GM23338 (cell line): ENCODE measurements around the gene INO80E.

Experiments
- CREB1 ChIP-seq: fragments of 250-450 bp; sonication (Bioruptor Pico); IDR thresholded peaks from 2 replicates; pipeline ENCODE4 v1.5.0; 2020; ENCODE audit warnings: low read depth, mild to moderate bottlenecking, moderate library complexity
- EZH2 ChIP-seq: fragments of 200-600 bp; sonication (generic); IDR thresholded peaks from one replicate; pipeline ENCODE4 v1.8.0; 2017; ENCODE audit warnings: antibody characterized with exemption, mild to moderate bottlenecking, low read depth; ENCODE audit not compliant: unreplicated experiment
- EZH2phosphoT487 ChIP-seq: fragments of 200-600 bp; sonication (generic); IDR thresholded peaks from one replicate; pipeline ENCODE4 v1.8.1; 2018; ENCODE audit warnings: antibody characterized with exemption; ENCODE audit not compliant: unreplicated experiment
- JUNB ChIP-seq: IDR thresholded peaks from one replicate; pipeline ENCODE4 v1.6.1; 2016; ENCODE audit warnings: antibody characterized with exemption; ENCODE audit not compliant: unreplicated experiment
- NANOG ChIP-seq: IDR thresholded peaks from 2 replicates; pipeline ENCODE4 v1.6.1; 2016; ENCODE audit warnings: antibody characterized with exemption, borderline replicate concordance
- POLR2AphosphoS5 ChIP-seq: IDR thresholded peaks from 2 replicates; pipeline ENCODE4 v1.6.1; 2016; ENCODE audit warnings: antibody characterized with exemption, low read depth
- STAT1 ChIP-seq: IDR thresholded peaks from one replicate; pipeline ENCODE4 v1.6.1; 2016; ENCODE audit warnings: antibody characterized with exemption; ENCODE audit not compliant: unreplicated experiment
- ZNF114 ChIP-seq: fragments of 250-450 bp; sonication (Bioruptor Pico); IDR thresholded peaks from 2 replicates; pipeline ENCODE4 v1.5.0; 2020; ENCODE audit warnings: mild to moderate bottlenecking, moderate library complexity
- ZNF331 ChIP-seq: fragments of 250-450 bp; sonication (Bioruptor Pico); IDR thresholded peaks from 2 replicates; pipeline ENCODE4 v1.5.0; 2020; ENCODE audit warnings: low read depth, mild to moderate bottlenecking, moderate library complexity
- TF ChIP-seq, protein P1 (sequence below), 2 experiments: fragments of 200-600 bp in 1 of 2; sonication (generic) in 1 of 2; conservative IDR thresholded peaks; 2 replicates each; pipeline versions ENCODE4 v1.5.1 to v1.6.1; 2016 to 2017; ENCODE audit warnings: antibody characterized with exemption in 2 of 2, low read depth in 2 of 2, mild to moderate bottlenecking in 2 of 2, moderate library complexity in 1 of 2
- TF ChIP-seq, protein P2 (sequence below): IDR thresholded peaks from one replicate; pipeline ENCODE4 v1.6.1; 2018; ENCODE audit warnings: antibody characterized with exemption; ENCODE audit not compliant: unreplicated experiment
- TF ChIP-seq, protein P3 (sequence below): IDR thresholded peaks from 2 replicates; pipeline ENCODE4 v1.6.1; 2016; ENCODE audit warnings: antibody characterized with exemption

DNA sequence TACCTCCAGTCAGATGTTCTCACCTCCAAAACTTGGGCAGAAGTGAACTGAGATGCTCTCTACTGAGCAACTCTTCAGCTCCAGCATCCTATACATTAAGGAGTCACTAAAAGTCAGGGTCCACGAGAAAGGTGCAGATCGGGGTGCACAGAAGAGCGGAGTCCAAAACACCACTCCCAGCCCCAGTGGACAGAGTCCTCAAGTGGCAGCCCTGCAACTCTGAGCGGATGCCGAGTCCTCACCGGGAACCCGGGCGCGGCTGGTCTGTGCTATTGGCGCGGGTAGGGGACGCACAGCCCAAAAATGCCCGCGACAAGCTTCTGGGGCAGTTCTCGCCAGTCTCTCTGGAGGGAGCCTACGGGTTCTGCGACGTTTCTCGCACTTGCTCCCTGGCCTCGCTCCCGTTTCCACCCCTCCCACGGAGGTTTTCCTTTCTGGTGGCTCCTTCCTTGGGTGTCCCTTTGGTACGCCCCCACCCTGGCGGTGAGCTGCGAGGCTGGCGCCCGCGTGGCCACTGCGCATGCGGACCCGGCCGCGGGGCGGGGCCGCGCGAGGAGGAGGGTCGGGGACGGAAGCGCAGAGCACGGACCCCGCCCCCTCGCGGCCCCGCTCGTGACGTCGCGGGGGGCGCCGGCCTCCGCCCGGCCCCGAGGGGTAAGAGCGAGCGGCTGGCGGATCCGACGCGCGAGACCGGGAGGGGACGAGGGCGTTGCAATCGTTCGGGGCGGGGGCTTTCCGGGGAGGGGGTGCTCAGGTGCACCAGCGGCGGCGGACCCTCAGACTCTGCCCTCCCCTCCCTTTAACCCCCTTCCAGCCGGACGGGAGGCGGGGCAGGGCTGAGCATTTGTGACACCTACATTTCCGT is 34.3 kb upstream of the INO80E start, which contains the start of gene TMEM219:
- TF ChIP-seq, protein P1, sequence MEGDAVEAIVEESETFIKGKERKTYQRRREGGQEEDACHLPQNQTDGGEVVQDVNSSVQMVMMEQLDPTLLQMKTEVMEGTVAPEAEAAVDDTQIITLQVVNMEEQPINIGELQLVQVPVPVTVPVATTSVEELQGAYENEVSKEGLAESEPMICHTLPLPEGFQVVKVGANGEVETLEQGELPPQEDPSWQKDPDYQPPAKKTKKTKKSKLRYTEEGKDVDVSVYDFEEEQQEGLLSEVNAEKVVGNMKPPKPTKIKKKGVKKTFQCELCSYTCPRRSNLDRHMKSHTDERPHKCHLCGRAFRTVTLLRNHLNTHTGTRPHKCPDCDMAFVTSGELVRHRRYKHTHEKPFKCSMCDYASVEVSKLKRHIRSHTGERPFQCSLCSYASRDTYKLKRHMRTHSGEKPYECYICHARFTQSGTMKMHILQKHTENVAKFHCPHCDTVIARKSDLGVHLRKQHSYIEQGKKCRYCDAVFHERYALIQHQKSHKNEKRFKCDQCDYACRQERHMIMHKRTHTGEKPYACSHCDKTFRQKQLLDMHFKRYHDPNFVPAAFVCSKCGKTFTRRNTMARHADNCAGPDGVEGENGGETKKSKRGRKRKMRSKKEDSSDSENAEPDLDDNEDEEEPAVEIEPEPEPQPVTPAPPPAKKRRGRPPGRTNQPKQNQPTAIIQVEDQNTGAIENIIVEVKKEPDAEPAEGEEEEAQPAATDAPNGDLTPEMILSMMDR (conservative IDR thresholded peaks at IDR 0.05; ENCODE audit: low read depth in 2 of 2): peak; percentile 3 to 17; a peak in 1 of 4 replicates
- no peak for TF ChIP-seq EZH2phosphoT487
- peak; percentile 85 for TF ChIP-seq POLR2AphosphoS5
- TF ChIP-seq, protein P2, sequence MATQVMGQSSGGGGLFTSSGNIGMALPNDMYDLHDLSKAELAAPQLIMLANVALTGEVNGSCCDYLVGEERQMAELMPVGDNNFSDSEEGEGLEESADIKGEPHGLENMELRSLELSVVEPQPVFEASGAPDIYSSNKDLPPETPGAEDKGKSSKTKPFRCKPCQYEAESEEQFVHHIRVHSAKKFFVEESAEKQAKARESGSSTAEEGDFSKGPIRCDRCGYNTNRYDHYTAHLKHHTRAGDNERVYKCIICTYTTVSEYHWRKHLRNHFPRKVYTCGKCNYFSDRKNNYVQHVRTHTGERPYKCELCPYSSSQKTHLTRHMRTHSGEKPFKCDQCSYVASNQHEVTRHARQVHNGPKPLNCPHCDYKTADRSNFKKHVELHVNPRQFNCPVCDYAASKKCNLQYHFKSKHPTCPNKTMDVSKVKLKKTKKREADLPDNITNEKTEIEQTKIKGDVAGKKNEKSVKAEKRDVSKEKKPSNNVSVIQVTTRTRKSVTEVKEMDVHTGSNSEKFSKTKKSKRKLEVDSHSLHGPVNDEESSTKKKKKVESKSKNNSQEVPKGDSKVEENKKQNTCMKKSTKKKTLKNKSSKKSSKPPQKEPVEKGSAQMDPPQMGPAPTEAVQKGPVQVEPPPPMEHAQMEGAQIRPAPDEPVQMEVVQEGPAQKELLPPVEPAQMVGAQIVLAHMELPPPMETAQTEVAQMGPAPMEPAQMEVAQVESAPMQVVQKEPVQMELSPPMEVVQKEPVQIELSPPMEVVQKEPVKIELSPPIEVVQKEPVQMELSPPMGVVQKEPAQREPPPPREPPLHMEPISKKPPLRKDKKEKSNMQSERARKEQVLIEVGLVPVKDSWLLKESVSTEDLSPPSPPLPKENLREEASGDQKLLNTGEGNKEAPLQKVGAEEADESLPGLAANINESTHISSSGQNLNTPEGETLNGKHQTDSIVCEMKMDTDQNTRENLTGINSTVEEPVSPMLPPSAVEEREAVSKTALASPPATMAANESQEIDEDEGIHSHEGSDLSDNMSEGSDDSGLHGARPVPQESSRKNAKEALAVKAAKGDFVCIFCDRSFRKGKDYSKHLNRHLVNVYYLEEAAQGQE: no peak
- peak; percentile 80 for TF ChIP-seq CREB1 (CRISPR knock-in tag)
- no peak for TF ChIP-seq EZH2
- no peak for TF ChIP-seq STAT1
- no peak for TF ChIP-seq NANOG
- TF ChIP-seq, protein P3, sequence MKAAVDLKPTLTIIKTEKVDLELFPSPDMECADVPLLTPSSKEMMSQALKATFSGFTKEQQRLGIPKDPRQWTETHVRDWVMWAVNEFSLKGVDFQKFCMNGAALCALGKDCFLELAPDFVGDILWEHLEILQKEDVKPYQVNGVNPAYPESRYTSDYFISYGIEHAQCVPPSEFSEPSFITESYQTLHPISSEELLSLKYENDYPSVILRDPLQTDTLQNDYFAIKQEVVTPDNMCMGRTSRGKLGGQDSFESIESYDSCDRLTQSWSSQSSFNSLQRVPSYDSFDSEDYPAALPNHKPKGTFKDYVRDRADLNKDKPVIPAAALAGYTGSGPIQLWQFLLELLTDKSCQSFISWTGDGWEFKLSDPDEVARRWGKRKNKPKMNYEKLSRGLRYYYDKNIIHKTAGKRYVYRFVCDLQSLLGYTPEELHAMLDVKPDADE: 0 out of 2 replicates have a peak, but pooled peaks have one; percentile 53
- TF ChIP-seq ZNF114 (CRISPR knock-in tag): no peak
- no peak for TF ChIP-seq JUNB
- TF ChIP-seq ZNF331 (CRISPR knock-in tag): no peak
